ENCODE data around the gene RRBP1. TPM values are rescaled to one million over a fixed set of nuclear protein-coding genes. Genes with fewer than 3 reads are reported as not detected.
A peak's percentile ranks its signal among the peaks of the same experiment; 100 is the strongest.

RRBP1 gene
- total RNA-seq, 1 experiment from 2014 or later = 75.9 TPM

DNA sequence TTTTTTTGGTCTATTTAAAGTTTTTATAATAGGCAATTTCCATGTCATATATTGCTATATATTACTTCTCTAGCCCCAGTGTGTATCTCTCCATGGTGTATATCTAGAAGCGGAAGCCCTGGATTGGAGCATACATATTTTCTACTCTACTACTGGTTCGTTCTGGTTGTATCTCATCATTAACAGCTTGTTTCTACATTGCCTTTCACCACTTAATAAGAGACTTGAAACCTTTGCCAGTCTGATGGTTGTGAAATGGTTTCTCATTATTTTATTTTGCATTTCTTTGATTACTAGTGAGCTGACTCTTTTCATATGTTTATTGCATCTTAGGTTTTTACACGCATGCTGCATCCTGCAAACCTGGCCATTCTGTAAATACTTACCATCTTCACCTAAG lies 108.6 kb downstream of the RRBP1 start:
- ChIA-PET POLR2A (ENCODE audit: low non-redundant PET) (interaction anchor here (0.5 kb wide), 1 partner anchor 31 kb away, joined by 3 read pairs; no protein-coding TSS in a partner anchor), CTCF (no interaction called here)
- no peak for DNase-seq (ENCODE audit: low spot score)
- no TSS peak for BruUV-seq (replicated peaks)
- intact Hi-C loops (cut with micrococcal nuclease; ENCODE audit: unreplicated experiment) = no loop called here
- no peak overlapping the region for H3K4me3 ChIP-seq (ENCODE audit: low read depth, low read length, poor library complexity, severe bottlenecking)
- no peaks in the 10 kb centered on the region for H3K36me3 ChIP-seq (ENCODE audit: insufficient read depth, low read length, poor library complexity, severe bottlenecking)
- no peaks in the 10 kb centered on the region for H3K9me3 ChIP-seq (ENCODE audit: low read depth, low read length, poor library complexity, severe bottlenecking)
- H3K27ac ChIP-seq (ENCODE audit: low read depth, low read length, poor library complexity, severe bottlenecking) = no peak overlapping the region
- TF ChIP-seq, protein P1, sequence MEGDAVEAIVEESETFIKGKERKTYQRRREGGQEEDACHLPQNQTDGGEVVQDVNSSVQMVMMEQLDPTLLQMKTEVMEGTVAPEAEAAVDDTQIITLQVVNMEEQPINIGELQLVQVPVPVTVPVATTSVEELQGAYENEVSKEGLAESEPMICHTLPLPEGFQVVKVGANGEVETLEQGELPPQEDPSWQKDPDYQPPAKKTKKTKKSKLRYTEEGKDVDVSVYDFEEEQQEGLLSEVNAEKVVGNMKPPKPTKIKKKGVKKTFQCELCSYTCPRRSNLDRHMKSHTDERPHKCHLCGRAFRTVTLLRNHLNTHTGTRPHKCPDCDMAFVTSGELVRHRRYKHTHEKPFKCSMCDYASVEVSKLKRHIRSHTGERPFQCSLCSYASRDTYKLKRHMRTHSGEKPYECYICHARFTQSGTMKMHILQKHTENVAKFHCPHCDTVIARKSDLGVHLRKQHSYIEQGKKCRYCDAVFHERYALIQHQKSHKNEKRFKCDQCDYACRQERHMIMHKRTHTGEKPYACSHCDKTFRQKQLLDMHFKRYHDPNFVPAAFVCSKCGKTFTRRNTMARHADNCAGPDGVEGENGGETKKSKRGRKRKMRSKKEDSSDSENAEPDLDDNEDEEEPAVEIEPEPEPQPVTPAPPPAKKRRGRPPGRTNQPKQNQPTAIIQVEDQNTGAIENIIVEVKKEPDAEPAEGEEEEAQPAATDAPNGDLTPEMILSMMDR (conservative IDR thresholded peaks at IDR 0.05; ENCODE audit: low read depth, low read length) = no peak
- TF ChIP-seq EZH2 (IDR thresholded peaks at IDR 0.05; ENCODE audit: borderline replicate concordance, low read depth, low read length, poor library complexity, severe bottlenecking) = no peak
- peaks cover 11% of the 10 kb centered on the region for H3K4me1 ChIP-seq (ENCODE audit: insufficient read depth, low read length, poor library complexity, severe bottlenecking)
- no peaks in the 10 kb centered on the region for H3K27me3 ChIP-seq (replicated peaks; ENCODE audit: insufficient read depth, low read depth, low read length, poor library complexity)

DNA sequence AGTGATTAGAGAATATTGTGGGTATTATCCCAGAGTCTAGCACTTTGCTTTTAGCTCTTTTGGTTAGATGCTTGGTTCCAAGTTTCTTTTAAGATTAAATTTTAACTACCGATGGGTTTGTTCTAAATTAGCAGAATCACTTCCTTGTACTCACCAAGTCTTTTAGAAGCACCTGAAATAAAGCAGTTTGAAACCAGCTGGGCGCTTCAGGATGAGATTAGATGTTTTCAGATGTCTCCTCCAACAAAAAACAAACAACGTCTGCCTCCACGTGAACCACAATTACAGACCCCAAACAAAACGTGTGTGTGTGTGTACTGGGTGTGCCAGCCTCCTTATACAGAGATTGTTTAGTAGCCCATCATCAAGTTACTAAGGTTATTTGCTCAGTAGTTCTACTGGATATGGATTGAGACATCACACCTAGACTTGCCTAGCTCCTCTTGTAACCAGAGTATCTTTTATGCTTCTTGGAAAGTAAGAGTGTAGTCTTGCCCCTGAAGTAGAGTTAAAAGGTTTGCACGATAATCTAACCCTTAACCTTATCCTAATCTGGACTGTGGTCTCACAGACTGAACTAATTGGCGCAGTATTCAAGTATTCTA lies 109.9 kb downstream of the RRBP1 start:
- H3K9me3 ChIP-seq (ENCODE audit: low read depth, low read length, poor library complexity, severe bottlenecking) = no peaks in the 10 kb centered on the region
- H3K4me1 ChIP-seq (ENCODE audit: insufficient read depth, low read length, poor library complexity, severe bottlenecking) = peaks cover 11% of the 10 kb centered on the region
- intact Hi-C loops (cut with micrococcal nuclease; ENCODE audit: unreplicated experiment) = no loop called here
- H3K27me3 ChIP-seq (replicated peaks; ENCODE audit: insufficient read depth, low read depth, low read length, poor library complexity) = no peaks in the 10 kb centered on the region
- H3K36me3 ChIP-seq (ENCODE audit: insufficient read depth, low read length, poor library complexity, severe bottlenecking) = no peaks in the 10 kb centered on the region
- CTCF ChIA-PET = no interaction called here
- H3K27ac ChIP-seq (ENCODE audit: low read depth, low read length, poor library complexity, severe bottlenecking) = no peak overlapping the region
- DNase-seq (ENCODE audit: low spot score) = no peak
- POLR2A ChIA-PET (ENCODE audit: low non-redundant PET) = no interaction called here
- peak overlapping the region; percentile 86 for H3K4me3 ChIP-seq (ENCODE audit: low read depth, low read length, poor library complexity, severe bottlenecking)
- no TSS peak for BruUV-seq (replicated peaks)
- TF ChIP-seq, protein P1 (conservative IDR thresholded peaks at IDR 0.05; ENCODE audit: low read depth, low read length) = no peak
- no peak for TF ChIP-seq EZH2 (IDR thresholded peaks at IDR 0.05; ENCODE audit: borderline replicate concordance, low read depth, low read length, poor library complexity, severe bottlenecking)

DNA sequence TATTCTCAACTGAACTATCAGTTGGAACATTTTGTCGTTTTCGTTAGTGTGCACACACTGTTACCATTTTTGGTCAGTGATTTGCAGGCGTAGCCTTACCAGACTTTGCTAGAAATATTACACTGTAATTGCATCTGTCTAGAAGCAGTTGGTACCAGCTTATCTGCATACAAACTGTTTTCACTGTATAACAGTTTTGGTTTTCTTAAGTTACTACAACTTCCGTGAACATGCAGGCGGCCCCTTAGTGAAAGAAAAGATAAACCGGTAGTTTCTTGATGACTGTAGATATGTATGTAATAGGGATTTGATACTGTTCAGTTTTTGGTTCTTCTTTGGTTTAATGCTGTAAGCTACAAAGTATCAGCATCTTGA lies 110.9 kb downstream of the RRBP1 start:
- Histone ChIP-seq H3K36me3 (ENCODE audit: insufficient read depth, low read length, poor library complexity, severe bottlenecking) (no peaks in the 10 kb centered on the region), H3K27me3 (replicated peaks; ENCODE audit: insufficient read depth, low read depth, low read length, poor library complexity) (no peaks in the 10 kb centered on the region), H3K9me3 (ENCODE audit: low read depth, low read length, poor library complexity, severe bottlenecking) (no peaks in the 10 kb centered on the region), H3K27ac (ENCODE audit: low read depth, low read length, poor library complexity, severe bottlenecking) (peak overlapping the region; percentile 89), H3K4me3 (ENCODE audit: low read depth, low read length, poor library complexity, severe bottlenecking) (peak overlapping the region; percentile 86), H3K4me1 (ENCODE audit: insufficient read depth, low read length, poor library complexity, severe bottlenecking) (peaks cover 11% of the 10 kb centered on the region)
- TF ChIP-seq, protein P1 (conservative IDR thresholded peaks at IDR 0.05; ENCODE audit: low read depth, low read length) = no peak
- TF ChIP-seq EZH2 (IDR thresholded peaks at IDR 0.05; ENCODE audit: borderline replicate concordance, low read depth, low read length, poor library complexity, severe bottlenecking) = no peak
- intact Hi-C loops (cut with micrococcal nuclease; ENCODE audit: unreplicated experiment) = no loop called here
- CTCF ChIA-PET = no interaction called here
- POLR2A ChIA-PET (ENCODE audit: low non-redundant PET) = no interaction called here
- no TSS peak for BruUV-seq (replicated peaks)
- no peak for DNase-seq (ENCODE audit: low spot score)
